Measurements from ENCODE around the gene ULBP2.
"Not testable (repeated sequence)": the region's sequence is repeated elsewhere in the genome, so short reads cannot be mapped to it uniquely, and the experiment has no call there.

Gene ULBP2, protein sequence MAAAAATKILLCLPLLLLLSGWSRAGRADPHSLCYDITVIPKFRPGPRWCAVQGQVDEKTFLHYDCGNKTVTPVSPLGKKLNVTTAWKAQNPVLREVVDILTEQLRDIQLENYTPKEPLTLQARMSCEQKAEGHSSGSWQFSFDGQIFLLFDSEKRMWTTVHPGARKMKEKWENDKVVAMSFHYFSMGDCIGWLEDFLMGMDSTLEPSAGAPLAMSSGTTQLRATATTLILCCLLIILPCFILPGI

DNA sequence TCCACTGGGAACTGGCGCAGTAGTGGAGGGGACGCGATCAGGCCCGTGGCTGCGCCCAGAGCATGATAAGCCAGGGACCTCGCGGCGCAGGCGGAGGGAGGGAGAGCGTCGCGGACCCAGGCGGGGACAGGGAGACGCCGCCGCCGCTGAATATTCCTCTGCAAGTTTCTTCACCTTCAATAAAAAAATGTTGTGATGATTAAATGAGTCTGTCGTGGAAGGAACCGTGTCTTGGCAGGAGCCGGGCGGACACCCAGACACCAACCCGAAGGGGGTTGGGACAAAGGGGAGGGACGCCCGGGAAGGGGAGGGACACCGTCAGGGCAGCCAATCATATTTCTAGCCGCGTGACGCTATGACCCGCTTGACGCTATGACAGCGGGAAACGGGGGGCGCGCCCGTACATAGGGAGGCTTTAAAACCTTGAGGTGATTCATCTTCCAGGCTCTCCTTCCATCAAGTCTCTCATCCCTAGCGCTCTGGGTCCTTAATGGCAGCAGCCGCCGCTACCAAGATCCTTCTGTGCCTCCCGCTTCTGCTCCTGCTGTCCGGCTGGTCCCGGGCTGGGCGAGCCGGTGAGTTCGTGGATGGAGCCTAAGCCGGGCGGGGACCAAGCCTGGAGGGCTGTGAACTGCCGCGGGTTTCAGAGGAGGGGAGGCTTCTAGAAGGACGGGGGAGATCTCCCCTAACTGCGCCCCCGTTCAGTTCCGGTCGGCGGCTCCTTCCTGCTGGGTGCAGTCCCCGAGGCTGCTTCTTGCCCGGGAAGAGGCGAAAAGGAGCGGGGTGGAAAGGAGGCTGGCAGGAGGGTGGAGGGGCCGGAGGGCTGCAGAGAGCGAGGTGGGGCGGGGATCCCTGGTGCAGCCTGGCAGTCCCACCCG is at the start of gene ULBP2:
Gene ULBP2 (plus strand): TSS at position 432 of the 878 bp plus-strand sequence. CDS start 59 bp downstream, at position 491.
- peak; percentile 86 for DNase-seq

DNA sequence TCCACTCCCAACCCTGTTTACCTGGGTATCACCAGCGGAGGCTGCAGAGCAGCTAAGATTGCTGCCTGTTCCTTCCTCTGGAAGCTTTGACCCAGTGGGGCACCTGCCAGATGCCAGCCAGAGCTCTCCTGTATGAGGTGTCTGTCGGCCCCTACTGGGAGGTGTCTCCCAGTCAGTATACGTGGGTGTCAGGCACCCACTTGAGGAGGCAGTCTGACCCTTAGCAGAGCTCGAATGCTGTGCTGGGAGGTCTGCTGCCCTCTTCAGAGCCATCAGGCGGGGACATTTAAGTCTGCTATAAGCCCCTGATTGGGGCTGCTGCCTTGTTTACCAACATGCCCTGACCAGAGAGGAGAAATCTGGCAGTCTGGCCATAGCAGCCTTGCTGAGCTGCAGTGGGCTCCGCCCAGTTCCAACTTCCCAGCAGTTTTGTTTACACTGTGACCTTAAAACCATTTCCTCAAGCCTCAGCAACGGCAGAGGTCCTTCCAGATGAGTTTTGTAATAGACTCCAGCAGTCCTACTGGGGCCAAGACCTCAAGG is 46.7 kb upstream of the ULBP2 start:
- DNase-seq = no peak

DNA sequence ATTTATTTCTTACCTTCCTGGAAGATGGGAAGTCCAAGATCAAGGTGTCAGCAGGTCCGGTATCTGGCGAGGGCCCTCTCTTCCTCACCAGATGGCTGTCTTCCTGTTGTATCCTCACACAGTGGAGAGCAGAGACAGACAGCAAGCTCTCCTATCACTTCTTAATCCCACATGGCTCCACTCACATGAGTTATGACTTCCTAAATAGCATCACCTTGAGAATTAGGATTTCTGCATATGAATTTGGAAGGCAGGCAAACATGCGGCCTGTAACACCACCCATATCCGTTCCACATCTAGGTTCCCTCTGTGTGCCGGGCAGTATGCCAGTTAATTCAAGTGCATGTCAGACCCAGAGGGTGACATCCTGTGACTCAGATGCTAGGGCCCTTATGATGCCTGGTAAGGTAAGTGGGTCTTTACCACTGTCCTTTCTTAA is 46.0 kb upstream of the ULBP2 start:
- peak; percentile 38 for DNase-seq

DNA sequence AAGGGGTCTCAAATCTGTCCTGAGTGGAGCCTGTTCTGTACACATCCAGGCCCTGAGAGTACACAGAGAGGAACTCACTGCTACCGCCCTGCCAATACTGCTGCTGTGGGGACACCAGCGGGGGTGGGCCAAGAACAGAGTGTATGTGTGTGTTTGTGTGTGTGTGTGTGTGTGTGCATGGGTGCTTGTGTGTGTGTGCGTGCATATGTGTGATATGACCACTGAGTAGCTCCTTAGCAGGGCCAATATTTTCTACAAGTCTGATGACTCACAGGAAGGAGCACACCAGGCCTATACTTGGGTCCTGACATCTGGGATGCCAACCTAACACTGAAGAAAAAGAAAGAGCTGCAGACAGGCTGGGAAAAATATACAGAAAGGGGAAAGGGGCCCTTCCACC is 45.3 kb upstream of the ULBP2 start:
- DNase-seq = no peak

DNA sequence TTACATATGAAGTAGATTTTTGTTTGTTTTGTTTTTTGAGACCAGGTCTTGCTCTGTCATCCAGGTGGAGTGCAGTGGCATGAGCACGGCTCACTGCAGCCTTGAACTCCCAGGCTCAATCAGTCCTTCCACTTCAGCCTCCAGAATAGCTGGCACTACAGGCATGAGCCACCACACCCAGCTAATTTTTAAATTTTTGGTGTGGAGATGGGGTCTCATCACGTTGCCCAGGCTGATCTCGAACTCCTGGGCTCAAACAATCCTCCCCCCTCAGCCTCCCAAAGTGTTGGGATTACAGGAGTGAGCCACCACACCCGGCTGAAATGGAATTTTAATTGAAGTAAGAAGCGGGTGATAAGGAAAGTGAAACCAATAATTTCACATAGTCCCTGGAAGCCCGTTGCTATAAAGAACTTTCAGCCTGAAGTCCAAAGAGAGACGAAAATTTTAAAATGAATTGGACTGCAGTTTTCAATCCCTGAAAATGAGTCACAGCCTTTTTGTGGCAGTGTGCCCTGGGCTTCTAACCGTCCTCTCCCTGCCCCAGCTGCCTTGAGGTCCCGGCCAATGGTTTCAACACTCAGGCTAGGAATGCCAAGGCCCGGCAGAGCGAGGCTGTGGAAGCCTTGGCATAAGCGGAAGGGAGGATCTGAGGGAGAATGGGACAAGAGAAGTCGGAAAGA is 44.7 kb upstream of the ULBP2 start:
- no peak for DNase-seq

DNA sequence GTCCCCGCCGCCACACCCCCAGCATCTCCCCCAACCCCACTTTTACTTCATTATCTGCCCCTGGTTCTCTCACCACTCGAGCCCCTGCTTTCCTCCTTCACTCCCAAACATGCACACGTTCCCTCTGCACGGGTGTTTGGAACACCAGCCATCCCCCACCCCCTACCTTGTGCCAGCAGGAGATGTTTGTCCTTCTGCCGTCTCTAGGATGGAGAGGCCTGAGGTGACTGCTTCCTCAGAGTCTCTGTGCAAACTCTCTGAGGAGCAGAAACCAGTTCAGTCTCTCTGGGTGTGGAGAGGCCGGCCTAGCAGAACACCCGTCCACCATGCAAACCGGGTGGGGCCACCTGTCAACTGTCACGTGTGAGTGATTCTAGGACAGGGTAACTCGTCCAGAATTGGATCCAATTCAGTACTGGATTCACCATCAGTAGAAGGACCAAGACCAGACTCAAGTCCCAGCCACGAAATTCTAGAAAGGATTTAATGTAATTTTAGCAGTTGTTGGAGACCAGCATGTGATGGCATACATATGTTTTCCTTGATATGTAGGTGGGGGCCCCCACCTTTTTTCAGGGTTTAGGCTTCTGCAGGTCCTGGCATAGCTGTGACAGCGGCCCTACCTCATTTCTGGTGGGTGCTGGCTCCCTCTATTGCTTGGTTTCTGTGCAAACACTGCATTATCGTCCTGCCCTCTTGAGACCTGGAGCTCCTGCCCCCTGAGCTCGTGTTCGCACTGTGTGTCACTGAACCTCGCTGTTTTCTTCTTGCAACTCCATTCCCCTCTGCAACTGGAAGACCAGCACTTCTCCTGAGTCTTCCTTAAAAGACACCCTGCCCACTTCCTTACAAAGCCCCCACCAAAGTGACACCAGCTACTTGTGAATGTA is 43.7 kb upstream of the ULBP2 start, which contains the start of gene RAET1E:
Gene RAET1E (minus strand): TSS at position 259 of the 890 bp plus-strand sequence. CDS start 7,212 bp downstream, outside the sequence.
- no peak for DNase-seq

DNA sequence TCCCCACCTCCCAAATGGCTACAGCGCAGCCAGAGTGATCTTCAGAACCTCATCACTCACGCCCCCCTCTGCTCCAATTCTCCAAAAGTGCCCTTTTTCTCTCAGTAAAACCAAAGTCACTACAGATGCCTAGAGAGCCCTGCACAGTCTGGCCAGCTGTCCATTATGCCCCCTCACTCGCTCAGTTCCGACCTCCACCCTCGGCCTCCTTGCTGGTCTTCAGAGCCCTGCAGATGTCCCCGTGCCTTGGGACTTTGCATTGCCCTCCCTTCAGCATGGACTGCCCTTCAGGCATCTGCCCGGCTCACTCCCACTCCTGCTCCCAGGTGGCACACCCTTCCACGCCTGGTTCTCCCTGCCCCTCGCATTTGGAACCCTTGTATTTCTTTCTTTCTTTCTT is 42.8 kb upstream of the ULBP2 start:
- DNase-seq = no peak

DNA sequence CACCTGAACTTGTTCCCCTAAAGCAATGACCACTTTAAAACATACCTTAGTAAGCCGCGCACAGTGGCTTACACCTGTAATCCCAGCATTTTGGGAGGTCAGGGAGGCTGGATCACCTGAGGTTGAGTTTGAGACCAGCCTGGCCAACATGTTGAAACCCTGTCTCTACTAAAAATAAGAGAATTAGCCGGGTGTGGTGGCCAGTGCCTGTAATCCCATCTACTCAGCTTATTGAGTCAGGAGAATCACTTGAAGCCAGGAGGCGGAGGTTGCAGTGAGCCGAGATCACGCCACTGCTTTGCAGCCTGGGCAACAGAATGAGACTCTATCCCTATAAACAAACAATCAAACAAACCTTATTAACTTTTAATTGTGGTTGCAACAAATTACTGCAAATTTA is 42.3 kb upstream of the ULBP2 start:
- no peak for DNase-seq

DNA sequence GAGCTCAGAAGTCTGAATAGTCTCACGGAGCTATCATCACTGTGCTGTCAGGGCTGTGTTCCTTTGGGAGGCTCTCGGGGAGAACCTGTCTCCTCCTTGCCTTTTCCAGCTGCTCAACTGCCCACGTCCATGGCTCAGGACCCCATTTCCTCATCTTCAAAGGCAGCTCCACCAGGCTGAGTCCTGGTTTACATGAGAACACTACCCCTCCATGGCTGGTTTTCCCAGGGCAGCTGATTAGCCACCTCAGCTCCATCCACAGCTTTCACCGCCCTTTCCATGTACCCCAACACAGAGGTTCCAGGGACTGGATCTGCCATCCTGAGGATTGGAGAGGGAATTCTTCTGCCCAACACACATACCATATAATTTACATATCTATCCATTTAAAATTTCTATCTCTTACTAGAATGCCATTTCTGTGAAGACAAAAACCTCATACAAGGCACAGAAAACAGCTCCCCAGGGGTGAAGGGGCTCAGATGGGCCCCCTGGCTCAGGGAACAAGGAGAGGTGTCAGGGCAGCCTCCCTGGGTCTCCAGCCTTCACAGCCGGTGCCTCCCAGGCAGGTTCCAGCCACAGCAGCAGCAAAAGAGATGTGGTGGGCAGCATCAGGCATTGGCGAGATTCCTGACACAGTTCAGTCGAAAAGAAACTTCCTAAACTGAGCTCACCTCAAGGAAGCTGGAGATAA is 41.7 kb upstream of the ULBP2 start:
- DNase-seq = no peak

DNA sequence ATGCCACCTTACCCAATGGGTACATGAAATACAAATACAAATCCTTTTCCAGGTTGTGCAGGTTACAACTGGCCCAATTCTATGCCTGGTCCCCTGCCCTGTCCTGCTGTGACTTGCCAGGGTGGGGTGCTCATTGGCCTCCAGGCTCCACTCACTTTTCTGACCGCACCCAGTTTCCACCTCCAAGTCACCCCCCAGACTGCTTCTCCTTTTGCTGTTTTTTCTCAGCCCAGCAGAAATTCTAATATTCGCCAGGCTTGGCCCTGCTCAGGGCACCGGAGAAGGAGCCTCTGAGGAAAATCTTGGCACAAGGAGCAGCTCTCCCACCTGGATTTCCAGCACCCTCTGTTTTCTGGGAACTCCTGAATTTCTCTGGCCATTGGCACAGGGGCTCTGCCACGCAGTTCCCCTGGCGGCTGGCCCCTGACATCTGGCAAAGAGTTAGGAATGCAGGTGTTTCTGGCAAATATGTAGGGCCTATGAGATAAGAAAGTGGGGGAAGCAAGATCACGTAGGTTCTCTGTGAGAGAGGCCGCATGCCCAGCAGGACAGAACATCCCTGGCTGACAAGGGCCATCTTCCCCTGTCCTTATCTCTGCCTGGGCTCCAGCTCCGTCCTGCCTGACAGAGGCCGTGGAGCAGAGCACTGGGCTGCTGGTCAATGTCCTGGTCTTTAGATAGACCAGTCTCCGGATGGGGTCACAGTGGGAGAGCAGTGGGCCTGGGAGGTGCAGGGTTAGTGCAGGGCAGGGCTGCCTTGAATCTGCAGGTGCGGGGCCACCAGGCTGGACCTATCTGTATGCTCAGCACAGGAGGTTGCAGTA is 41.0 kb upstream of the ULBP2 start:
- no peak for DNase-seq

DNA sequence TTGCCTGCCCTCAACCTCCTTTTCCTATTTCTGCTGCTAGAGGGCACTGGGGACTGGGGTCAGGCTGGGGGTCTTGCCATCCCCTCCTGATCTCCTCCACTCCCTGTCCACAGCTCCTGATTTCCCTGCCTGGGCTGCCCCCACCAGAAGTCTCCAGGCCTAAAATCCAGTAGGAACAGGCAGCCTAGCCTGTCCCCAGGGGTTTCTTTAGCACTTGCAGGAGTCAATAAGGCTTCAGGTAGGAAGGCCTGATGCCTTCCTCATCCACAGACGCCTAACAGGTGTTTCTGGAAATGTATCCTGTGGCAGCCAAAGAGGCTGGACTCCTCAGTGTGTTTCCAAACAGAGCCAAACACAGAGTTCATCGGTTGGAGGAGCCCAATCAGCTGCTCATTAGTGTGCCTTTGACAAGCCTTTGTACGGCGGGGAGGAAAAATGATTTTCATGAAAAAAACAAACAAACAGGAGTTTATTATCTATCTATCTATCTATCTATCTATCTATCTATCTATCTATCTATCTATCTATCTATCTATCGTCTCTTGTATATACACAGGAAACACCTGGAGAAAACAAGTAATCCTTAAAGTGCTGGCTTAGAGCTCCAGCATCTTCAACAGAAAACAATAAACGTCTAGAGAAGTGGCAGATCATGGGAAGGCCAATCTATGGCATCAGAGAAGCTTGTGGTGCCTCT is 40.2 kb upstream of the ULBP2 start:
- no peak for DNase-seq

DNA sequence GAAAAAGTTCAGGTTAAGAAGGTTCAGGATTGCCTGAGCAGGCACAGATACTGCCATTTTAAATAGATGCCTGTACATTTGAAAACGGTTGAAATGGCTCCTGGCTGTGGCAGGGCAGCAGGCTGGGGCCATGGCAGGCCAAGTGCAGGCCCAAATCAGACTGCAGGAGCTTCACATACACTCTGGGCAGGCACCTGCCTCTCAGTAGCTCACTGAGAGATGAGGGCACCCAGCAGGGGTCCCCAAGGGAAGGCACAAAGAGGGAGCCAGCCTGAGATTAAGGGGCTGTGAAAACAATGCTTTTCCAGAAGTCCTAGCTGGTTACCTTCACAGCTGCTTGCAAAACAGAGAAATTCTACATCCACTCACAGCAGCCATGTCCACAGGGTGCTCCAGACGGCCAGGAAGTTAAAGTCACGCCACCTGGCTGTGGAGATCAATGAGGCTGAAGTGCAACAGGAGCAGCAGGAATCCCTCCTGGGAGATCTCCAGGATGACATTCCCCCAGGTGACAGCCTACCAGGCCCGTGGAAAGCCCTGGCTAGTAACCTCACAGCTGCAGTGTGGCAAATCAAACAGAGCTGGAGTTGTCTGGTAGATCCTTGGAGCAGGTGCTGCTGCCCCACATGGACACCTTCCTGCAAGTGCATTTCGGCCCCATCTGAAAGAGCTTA is 37.7 kb upstream of the ULBP2 start:
- DNase-seq = no peak

DNA sequence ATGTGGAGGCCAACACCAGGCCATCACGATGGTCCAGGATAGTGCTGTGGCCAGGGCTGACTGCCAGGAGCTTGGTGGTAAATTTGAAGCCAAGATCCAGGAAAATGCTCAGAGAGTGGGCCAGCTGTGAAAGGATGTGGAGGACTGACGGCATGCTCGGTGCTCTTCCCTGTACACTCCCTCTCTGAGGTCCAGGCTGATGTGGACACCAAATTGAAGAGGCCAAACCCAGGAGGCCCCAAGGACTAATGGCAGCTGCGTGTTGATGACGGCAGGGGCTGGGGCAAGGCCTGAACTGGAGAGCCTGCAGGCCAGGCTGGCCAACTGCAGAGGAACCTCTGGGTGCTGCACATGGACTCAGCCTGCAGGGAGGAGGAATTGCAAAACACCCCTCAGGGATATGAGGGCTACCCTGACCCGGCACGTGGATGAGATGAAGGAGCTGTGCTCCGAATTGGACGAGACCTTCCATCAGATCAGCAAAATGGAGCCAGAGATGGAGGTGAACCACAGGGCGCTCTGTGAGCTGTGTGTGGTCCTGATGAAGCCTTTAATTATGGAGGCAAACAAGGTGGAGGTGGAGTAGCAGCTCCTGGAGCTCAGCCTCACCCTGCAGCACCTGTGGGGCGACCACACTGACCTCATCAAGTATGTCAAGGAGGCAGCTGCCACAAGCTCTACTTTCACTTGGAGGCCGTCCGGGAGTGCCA is 37.0 kb upstream of the ULBP2 start:
- no peak for DNase-seq

DNA sequence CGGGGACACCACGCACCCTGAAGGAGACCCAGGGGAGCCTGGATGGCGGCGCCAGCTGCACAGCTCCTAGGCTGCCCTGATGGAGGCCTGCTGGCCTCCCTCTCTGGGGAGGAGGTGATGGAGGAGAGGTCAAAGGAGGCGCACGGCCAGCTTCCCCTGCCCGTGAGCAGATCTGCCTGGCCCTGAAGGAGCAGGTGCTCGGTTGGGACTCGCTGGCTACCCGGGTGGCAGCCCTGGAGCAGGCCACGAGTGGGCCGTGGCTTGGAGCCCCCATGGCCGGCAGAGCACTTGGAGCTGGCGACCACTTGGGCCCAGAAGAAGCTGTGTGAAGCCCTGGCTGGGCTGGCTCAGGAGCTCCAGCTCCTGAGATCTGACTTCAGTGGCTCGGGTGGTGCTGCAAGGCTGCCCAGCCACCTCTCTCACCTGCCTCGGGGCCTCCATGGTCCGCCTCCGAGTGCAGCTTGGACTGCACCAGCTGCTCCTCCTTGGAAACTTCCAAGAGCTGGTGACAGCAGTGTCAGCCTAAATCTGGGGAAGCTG is 36.4 kb upstream of the ULBP2 start:
- no peak for DNase-seq

DNA sequence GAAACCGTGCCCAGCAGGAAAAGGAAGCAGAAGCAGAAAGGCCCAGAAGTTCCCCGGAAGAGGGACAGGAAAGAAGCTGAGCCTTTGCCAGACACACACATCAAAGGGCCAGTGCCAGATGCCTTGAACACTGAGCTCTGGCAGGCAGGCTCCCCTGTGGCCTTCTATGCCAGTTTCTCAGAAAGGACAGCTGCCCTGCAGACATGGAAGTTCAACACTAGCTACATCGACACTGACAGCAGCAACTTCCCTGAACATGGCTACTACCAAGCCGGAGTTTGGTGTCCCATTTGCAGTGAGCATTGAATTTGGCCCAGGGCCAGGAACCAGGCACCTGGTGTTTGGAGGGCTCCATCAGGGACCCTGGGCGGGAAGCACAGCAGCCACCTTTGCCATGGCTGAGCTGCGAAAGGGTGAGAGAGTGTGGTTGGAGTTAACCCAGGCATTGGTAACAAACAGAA is 35.9 kb upstream of the ULBP2 start:
- DNase-seq = no peak

DNA sequence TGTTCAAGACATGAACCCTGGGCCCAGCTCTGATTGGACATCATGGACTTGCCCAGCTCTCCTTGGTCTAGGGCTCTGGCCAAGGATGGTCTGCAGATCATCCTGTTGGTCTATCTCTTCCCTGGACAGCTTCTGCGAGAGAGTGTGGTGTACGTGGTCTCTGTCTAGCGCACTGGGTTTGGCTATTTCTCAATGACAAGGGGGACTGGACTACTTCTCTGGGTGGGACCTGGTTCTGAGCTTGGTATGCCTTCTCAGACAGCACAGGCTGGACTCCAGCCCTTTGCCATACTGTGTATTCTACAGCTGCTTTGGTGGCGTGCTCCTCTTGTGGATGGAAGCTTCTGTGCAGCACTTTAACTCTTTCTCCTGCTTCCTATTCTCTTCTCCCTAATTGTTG is 35.4 kb upstream of the ULBP2 start:
- no peak for DNase-seq

DNA sequence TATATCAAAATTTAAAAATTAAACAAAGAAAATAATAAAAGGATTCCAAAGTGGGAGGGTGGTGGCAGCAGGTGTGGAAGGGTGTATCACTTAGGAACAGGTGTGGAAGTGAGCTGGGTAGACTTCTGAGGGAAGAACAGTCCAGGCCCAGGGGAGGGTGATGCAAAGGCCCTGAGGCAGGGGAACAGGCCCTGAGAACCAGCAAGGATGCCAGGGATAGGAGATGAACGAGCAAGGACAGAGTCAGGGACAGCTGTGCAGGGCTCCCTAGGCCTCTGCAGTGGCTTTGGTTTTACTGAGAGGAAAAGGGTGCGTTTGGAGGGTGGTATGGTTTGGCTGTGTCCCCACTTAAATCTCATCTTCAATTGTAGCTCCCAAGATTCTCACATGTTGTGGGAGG is 34.5 kb upstream of the ULBP2 start:
- DNase-seq = no peak

DNA sequence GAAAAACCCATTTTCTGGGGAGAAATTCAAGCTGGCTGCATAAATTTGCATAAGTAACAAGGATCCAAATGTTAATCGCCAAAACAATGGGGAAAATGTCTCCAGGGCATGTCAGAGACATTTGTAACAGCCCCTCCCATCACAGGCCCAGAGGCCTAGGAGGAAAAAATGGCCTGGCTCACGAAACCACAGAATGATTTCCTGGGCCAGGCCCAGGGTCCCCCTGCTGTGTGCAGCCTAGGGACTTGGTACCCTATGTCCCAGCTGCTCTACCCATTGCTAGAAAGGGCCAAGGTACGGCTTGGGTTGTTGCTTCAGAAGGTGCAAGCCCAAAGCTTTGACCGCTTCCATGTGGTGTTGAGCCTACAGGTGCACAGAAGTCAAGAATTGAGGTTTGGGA is 33.3 kb upstream of the ULBP2 start:
- DNase-seq = not testable (repeated sequence)
